Activated naive CD8-positive, alpha-beta T cell treated with anti-CD3 and anti-CD28 coated beads, Interleukin-2, amount 50 U/mL, for 24 hours (primary cell): ENCODE data around the gene FAM163A.

Experiments used
- ATAC-seq: fragments of 150-1000 bp; cut with Tn5 transposase; one replicate; pipeline ENCODE4 v1.10.0; 2021
- DNase-seq: peaks from one replicate; pipeline ENCODE4 v3.0.0; 2021
- H3K27ac Mint-ChIP-seq: one replicate; pipeline ENCODE4 v1.8.0; 2021; ENCODE audit warnings: mild to moderate bottlenecking, mixed read lengths
- H3K27me3 Mint-ChIP-seq: one replicate; pipeline ENCODE4 v1.8.0; 2021; ENCODE audit warnings: mixed read lengths
- H3K36me3 Mint-ChIP-seq: one replicate; pipeline ENCODE4 v1.8.0; 2021; ENCODE audit warnings: low read depth, mixed read lengths
- H3K4me1 Mint-ChIP-seq: one replicate; pipeline ENCODE4 v1.8.0; 2021; ENCODE audit warnings: mixed read lengths
- H3K4me3 Mint-ChIP-seq: one replicate; pipeline ENCODE4 v1.8.0; 2021; ENCODE audit warnings: mild to moderate bottlenecking, moderate library complexity, mixed read lengths
- H3K9me3 Mint-ChIP-seq: one replicate; pipeline ENCODE4 v1.8.0; 2021; ENCODE audit warnings: mixed read lengths

The FAM163A gene

DNA sequence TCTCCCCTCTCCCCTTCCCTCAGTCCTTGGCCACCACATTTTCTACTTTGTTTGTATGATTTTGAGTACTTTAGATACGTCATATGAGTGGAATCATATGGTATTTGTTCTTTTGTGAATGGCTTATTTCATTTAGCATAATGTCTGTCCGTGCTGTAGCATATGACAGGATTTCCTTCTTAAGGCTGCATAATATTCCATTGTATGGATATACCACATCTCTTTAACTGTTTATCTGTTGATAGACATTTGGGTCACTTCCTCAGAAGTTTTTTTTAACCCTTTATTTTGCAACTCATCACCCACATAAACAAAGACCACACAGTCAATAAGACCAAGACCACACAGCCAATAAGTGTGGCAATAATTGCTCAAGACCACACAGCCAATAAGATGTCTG, 24.9 kb downstream of the FAM163A start:
- Mint-ChIP-seq H3K4me1 (no peaks in the 10 kb centered on the region), H3K27me3 (no peaks in the 10 kb centered on the region), H3K4me3 (no peak overlapping the region), H3K36me3 (no peaks in the 10 kb centered on the region), H3K27ac (no peak overlapping the region), H3K9me3 (peaks cover under 1% of the 10 kb centered on the region)
- no peak for DNase-seq
- ATAC-seq: no peak

DNA sequence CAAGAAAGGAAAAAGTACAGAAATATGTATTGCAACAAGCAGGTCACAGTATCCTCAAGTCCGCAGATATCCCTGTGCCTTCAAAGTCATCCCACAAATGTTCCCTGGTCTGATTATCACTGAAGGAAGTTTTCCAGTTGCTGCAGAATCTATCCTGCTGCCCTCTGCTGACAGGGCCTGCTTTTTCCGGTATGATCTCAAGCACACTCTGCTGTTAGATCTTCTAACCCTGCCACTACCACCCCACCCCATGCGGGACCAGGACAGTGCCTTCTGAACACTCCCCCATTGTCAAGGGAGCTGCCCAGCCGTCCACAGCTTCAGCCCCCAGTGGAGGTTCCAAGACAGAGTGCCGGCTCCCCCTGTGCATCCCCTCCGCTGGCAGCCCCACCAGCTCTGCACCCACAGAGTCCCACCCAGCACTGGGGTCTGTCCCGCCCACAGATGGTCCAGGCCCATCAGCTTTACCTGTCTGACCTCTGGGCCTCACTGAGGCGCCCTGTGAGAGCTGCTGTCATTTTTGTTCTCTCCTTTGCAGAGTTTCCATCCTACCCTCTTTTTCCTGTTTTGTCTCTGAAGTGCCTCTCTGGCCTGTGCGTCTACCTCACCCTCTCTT, 27.9 kb downstream of the FAM163A start:
- H3K36me3 Mint-ChIP-seq: no peaks in the 10 kb centered on the region
- no peak overlapping the region for H3K27ac Mint-ChIP-seq
- ATAC-seq (no peak), DNase-seq (no peak)
- H3K4me1 Mint-ChIP-seq: no peaks in the 10 kb centered on the region
- H3K4me3 Mint-ChIP-seq: no peak overlapping the region
- H3K9me3 Mint-ChIP-seq: peaks cover 4% of the 10 kb centered on the region
- no peaks in the 10 kb centered on the region for H3K27me3 Mint-ChIP-seq

DNA sequence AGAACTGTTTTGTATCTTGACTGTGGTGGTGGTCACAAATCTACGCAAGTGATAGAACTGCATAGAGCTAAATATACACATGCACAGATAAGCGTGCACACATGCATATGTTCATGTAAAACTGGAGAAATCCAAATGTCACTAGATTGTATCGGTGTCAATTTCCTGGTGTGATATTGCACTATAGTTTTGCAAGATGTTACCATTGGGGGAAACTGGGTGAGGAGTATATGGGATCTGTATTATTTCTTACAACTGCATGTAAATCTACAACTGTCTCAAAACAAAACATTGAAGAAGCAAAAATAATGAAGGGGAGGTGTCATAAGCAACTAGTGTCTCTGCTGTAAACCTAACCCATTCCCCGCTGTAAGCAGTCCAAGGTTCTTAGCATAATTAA, 30.2 kb downstream of the FAM163A start:
- no peak for DNase-seq
- Mint-ChIP-seq H3K4me3 (no peak overlapping the region), H3K27ac (no peak overlapping the region), H3K4me1 (no peaks in the 10 kb centered on the region), H3K9me3 (peaks cover 4% of the 10 kb centered on the region), H3K27me3 (no peaks in the 10 kb centered on the region), H3K36me3 (no peaks in the 10 kb centered on the region)
- ATAC-seq: no peak

DNA sequence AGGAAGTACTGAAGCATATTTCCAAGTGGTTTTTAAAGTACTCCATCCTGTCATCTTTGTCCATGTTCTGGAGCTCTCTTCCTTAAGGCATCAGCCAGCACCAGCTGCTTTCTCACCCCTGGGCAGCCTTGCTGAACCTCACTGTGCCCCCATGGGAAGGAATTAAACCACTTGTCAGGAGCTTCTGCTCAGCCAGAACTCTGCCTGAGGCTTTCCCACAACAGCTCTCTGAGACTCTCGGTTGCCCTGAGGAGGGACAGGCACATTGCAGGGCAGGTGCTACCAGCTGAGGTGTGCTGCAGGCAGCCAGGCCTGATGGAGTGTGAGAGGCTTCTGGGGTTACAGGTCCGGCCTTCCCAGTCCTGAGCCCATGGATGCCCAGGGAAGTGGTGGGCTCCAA, 30.9 kb downstream of the FAM163A start:
- peaks cover 4% of the 10 kb centered on the region for H3K9me3 Mint-ChIP-seq
- no peaks in the 10 kb centered on the region for H3K4me1 Mint-ChIP-seq
- no peak for ATAC-seq
- H3K36me3 Mint-ChIP-seq: no peaks in the 10 kb centered on the region
- H3K27me3 Mint-ChIP-seq: no peaks in the 10 kb centered on the region
- no peak for DNase-seq
- no peak overlapping the region for H3K27ac Mint-ChIP-seq
- H3K4me3 Mint-ChIP-seq: no peak overlapping the region

DNA sequence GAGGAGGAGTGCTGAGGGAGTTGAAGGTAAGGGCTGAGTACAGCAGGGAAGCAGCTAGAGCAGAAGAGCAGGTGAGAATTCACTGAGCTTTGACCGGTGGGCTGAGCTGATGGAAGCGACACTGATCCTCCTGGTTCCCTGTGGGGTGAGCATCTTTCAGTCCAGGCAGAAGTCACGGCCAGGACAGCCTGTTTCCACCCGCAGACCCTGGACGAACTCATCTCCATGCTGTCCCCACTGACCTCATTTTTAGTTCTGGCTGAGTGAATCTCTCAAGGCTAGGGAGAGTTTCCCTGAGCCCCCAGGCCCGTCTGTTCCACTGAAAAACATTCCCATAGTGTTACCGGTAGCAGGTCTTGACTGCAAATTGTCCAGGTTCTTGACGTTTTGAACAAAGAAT, 31.5 kb downstream of the FAM163A start:
- Mint-ChIP-seq H3K36me3 (no peaks in the 10 kb centered on the region), H3K27ac (no peak overlapping the region), H3K4me1 (no peaks in the 10 kb centered on the region), H3K27me3 (no peaks in the 10 kb centered on the region), H3K9me3 (peaks cover 4% of the 10 kb centered on the region), H3K4me3 (no peak overlapping the region)
- ATAC-seq (no peak), DNase-seq (no peak)

DNA sequence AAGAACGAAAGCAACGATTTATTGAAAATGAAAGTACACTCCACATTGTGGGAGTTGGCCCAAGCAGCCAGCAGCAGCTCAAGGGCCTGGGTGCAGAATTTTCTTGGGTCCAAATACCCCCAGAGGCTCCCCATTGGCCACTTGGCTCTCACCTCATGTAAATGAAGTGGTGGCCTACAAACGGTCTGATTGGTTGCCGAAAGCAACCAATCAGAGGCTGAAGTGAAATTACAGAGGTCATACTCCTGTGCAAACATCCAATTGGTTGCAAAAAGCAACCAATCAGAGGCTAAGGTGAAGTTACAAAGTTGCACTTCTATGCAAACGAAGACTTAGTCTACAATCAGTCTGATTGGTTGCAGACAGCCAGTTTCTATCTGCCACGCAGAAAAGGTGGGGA, 31.9 kb downstream of the FAM163A start:
- H3K4me3 Mint-ChIP-seq: no peak overlapping the region
- H3K9me3 Mint-ChIP-seq: peaks cover 4% of the 10 kb centered on the region
- no peak overlapping the region for H3K27ac Mint-ChIP-seq
- ATAC-seq (no peak), DNase-seq (no peak)
- no peaks in the 10 kb centered on the region for H3K36me3 Mint-ChIP-seq
- no peaks in the 10 kb centered on the region for H3K27me3 Mint-ChIP-seq
- no peaks in the 10 kb centered on the region for H3K4me1 Mint-ChIP-seq

DNA sequence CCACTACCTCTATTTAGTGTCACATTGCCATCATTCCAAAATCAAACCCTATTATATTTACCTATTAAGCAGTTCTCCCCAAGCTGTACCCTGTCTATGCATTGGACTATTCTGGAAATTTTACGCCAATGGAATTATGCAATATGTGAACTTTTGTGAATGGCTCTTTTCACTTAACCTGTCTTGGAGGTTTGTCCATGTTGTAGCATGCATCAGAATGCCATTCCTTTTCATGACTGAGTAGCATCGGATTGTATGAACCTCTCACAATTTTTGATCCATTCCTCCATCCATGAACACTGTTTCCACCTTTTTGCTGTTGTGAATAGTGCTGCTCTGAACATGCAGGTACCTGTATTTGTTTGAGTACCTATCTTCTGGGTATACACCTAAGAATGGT, 33.7 kb downstream of the FAM163A start:
- Mint-ChIP-seq H3K4me1 (no peaks in the 10 kb centered on the region), H3K4me3 (no peak overlapping the region), H3K36me3 (no peaks in the 10 kb centered on the region), H3K9me3 (peaks cover 4% of the 10 kb centered on the region), H3K27me3 (no peaks in the 10 kb centered on the region), H3K27ac (no peak overlapping the region)
- no peak for ATAC-seq
- no peak for DNase-seq

DNA sequence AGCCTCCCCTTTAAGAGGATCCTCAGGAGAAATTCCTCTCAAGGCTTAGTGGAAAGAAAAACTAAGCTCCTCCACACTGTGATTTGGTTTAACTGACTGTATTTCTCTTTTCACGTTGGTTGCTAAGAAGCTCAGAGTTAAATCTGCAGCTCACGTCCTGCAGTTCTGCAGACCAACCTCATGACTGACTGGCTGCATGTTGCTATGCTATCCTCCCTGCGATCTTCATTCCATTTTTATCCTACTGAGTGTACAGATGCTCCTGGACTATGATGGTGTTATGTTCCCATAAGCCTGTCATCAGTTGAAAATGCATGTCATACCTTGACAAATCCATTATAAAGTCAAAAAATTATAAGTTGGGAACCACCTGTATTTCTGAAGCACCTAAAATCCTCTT, 34.6 kb downstream of the FAM163A start:
- H3K27ac Mint-ChIP-seq: no peak overlapping the region
- H3K36me3 Mint-ChIP-seq: no peaks in the 10 kb centered on the region
- H3K4me3 Mint-ChIP-seq: no peak overlapping the region
- DNase-seq: no peak
- no peaks in the 10 kb centered on the region for H3K27me3 Mint-ChIP-seq
- ATAC-seq: no peak
- peaks cover 4% of the 10 kb centered on the region for H3K9me3 Mint-ChIP-seq
- no peaks in the 10 kb centered on the region for H3K4me1 Mint-ChIP-seq

DNA sequence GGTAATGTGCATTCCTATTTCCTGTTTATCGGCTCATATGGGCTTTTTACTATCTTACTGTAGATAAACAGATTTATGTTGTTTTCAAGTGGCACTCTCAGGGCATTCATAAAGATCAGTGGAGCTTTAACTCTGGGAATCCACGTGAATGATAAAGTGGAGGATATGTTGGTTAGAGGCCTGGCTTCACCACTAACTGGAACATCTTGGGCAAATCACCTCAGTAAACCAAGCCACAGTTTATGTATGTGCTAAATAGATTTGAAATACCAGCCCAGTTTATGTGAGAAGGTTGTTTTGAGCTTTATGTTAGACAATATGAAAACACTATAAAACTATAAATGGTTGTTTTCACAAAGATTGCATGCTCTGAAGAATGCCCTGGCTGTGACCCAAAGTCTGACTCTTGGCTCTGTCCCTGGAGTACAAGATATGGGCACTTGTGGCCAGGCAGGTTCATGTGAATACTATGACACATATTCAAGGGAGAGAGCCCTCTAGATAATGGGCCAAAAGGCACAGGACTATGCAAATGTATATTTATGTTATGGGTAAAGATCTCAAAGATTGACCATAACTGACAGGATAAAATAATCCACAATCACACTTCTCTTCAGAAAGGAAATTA, 36.7 kb downstream of the FAM163A start:
- H3K27me3 Mint-ChIP-seq: peaks cover 1% of the 10 kb centered on the region
- DNase-seq (no peak), ATAC-seq (no peak)
- H3K4me1 Mint-ChIP-seq: no peaks in the 10 kb centered on the region
- H3K4me3 Mint-ChIP-seq: no peak overlapping the region
- H3K27ac Mint-ChIP-seq: no peak overlapping the region
- no peaks in the 10 kb centered on the region for H3K36me3 Mint-ChIP-seq
- H3K9me3 Mint-ChIP-seq: no peaks in the 10 kb centered on the region

DNA sequence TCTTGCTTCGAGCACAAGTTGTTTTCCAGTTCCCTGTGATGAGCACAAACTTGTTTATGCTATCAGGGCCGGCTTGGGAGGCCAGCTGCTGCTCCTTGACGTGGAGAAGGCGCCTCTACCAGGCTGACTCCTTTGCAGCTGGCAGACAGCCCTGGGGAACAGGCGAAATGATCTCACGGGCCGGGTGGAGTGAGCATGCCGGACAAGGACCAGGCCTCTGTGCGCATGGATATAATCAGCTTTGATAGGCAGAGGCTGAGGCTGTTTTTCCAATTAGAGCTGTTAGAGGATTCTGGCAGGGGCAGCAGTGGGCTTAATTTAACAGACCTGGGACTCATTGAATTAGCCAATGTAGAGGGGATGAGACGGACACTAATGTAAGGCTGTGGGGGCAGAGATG, 38.9 kb downstream of the FAM163A start:
- Mint-ChIP-seq H3K4me3 (no peak overlapping the region), H3K27me3 (peaks cover 7% of the 10 kb centered on the region), H3K27ac (no peak overlapping the region), H3K36me3 (no peaks in the 10 kb centered on the region), H3K9me3 (no peaks in the 10 kb centered on the region), H3K4me1 (no peaks in the 10 kb centered on the region)
- no peak for ATAC-seq
- DNase-seq: no peak

DNA sequence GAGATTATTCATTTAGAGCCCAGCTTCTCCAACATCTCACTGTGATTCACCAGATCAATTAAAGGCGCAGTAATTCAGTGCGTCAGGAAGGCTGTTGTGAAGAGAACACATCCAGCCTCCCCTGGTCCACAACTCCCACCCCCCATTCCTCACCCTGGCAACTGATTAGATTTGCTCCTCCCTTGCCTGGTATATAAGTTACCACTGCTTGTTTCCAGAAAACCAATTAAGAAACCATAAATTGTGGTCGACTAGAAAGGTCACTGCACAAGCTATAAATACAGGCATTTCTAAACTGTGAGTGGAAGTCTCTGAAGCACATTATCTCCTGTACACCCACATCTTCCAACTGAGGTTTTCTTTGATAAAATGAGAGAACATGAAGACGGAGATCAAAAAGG, 41.9 kb downstream of the FAM163A start:
- H3K4me1 Mint-ChIP-seq: no peaks in the 10 kb centered on the region
- no peak for ATAC-seq
- H3K36me3 Mint-ChIP-seq: no peaks in the 10 kb centered on the region
- H3K27me3 Mint-ChIP-seq: peaks cover 12% of the 10 kb centered on the region
- no peaks in the 10 kb centered on the region for H3K9me3 Mint-ChIP-seq
- H3K4me3 Mint-ChIP-seq: no peak overlapping the region
- no peak for DNase-seq
- H3K27ac Mint-ChIP-seq: no peak overlapping the region

DNA sequence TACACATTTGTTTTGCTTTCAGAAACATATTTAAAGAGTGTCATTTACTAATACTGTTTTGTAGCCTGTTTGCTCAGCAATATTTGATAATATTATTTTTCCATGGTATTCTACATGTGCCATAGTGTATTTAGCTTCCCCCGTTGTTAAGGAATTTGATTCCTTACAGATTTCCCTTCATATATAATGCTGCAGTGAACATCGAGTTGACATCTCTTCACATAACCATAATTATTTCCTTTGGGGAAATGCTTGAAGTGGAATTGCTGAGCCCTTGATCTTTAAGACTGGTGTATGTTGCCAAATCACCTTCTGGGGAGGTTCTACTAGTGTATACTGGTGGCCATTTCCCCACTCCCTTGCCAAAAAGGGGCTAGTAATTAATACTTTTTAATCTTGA, 42.6 kb downstream of the FAM163A start:
- H3K4me3 Mint-ChIP-seq: no peak overlapping the region
- no peak for ATAC-seq
- no peaks in the 10 kb centered on the region for H3K4me1 Mint-ChIP-seq
- no peak for DNase-seq
- H3K27me3 Mint-ChIP-seq: peaks cover 12% of the 10 kb centered on the region
- no peaks in the 10 kb centered on the region for H3K9me3 Mint-ChIP-seq
- no peak overlapping the region for H3K27ac Mint-ChIP-seq
- no peaks in the 10 kb centered on the region for H3K36me3 Mint-ChIP-seq

DNA sequence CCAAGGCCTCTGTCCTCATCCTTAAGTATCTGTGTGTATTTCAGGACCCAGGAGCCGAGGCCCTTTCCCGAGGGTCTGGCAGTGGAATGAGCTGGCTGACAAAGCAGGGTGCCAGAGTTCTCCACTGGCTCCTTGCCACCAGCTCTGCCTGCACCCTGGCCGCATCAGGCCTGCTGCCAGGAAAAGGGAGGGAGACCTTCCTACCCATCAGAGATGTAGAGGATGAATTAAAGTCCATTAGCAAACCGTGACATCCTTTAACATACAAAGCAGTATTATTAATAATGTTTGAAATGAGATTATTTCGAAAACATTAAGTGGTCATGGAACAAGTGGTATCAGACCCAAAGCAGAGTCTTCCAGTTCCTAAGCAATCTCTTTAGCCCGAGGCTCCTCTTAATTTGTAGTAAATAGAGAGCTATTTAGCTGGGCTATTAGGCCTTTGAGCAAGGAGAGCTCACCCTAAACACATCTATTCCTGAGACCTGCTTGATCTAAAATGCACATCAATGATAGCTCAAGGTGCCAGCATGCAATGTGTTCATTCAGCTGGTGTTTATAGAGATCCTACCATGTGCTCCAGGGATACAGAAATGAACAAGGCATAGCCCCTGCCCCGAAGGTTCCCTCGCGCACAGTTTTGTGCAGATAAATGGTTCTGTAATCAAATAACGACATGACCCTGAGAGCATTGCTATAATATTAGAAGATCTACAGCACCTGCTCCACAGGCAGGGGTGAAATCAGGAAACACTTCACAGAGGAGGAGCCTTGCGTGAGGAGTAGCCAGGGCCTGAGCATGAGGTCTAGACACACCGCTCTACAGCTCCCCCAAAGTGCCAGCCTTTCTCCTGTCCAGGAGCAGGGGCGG, 44.0 kb downstream of the FAM163A start:
- Mint-ChIP-seq H3K4me3 (no peak overlapping the region), H3K4me1 (no peaks in the 10 kb centered on the region), H3K27ac (no peak overlapping the region), H3K27me3 (peaks cover 12% of the 10 kb centered on the region), H3K36me3 (no peaks in the 10 kb centered on the region), H3K9me3 (no peaks in the 10 kb centered on the region)
- ATAC-seq (no peak), DNase-seq (no peak)

DNA sequence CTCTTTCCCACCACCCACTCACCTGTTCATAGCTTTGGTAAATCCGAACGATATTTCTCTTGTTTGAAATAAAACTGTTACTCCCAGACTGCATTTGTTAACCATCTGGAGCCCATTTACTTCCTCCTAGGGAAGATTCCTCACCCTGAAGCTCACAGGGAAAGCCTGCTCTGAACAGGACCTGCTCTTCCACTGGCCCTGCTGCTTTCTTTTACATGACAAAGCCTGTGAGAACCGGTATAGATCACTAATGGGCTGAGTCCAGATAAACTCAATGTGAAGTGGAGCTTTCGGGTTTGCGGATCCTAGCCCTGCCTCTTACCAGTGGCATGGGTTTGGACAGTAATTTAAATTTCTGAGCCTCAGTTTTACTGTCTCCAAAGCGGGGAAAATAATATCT, 45.2 kb downstream of the FAM163A start:
- H3K4me1 Mint-ChIP-seq: no peaks in the 10 kb centered on the region
- ATAC-seq: no peak

DNA sequence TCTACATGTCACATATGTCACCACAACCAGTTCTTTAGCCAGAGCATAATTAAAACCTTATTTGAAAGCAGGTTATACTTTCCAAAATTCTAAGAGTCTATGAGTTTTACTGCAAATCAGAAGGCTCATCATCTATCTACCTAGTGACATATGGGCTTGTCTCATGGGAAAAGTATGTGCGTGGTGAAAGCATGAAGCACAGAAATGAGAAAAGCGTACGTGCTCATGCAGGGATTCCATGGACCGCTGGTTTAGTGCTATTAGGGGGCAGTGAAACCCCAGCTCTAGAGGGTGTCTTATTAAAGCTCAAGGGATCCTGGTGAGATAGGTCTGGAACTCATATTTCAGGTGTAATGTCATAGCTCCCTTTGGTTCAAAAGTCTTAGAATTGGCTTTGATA, 50.2 kb downstream of the FAM163A start:
- Mint-ChIP-seq H3K27me3 (peaks cover 5% of the 10 kb centered on the region), H3K4me1 (no peaks in the 10 kb centered on the region), H3K27ac (no peak overlapping the region), H3K36me3 (no peaks in the 10 kb centered on the region), H3K9me3 (no peaks in the 10 kb centered on the region), H3K4me3 (no peak overlapping the region)
- no peak for DNase-seq
- ATAC-seq: no peak

More for the DNA sequence above, 45.2 kb downstream of the FAM163A start:
- DNase-seq: no peak
- Mint-ChIP-seq H3K27ac (no peak overlapping the region), H3K9me3 (no peaks in the 10 kb centered on the region), H3K4me3 (no peak overlapping the region), H3K27me3 (peaks cover 12% of the 10 kb centered on the region), H3K36me3 (no peaks in the 10 kb centered on the region)
